C1 segment of cervical spinal cord (tissue), 14 donors: Measurements from ENCODE around the gene PGAP1.

Source experiments
- DNase-seq, 14 donors: peaks; one replicate each; lab custom pipeline; 2025; lab: John Stamatoyannopoulos, UW

PGAP1 gene

GRCh38 chr2:196926562-196927375 lies at the start of gene PGAP1:
Gene PGAP1 (minus strand): TSS chr2:196926707. CDS start chr2:196926616, 91 bp downstream.
- DNase-seq, result peak; percentile 40 to 98 (median 89)

- no peak for DNase-seq
Measured at GRCh38 chr2:196974970-196975369, 48.5 kb upstream of the PGAP1 start.

- no peak for DNase-seq
Measured at GRCh38 chr2:196971574-196972279, 45.2 kb upstream of the PGAP1 start.

GRCh38 chr2:196970099-196970498 lies 43.6 kb upstream of the PGAP1 start:
- no peak for DNase-seq

GRCh38 chr2:196968516-196968915 lies 42.0 kb upstream of the PGAP1 start:
- DNase-seq, result no peak

- DNase-seq, result no peak
Measured at GRCh38 chr2:196967775-196968174, 41.3 kb upstream of the PGAP1 start.

GRCh38 chr2:196967116-196967515 lies 40.6 kb upstream of the PGAP1 start:
- no peak for DNase-seq

- DNase-seq, result no peak
Measured at GRCh38 chr2:196966061-196966460, 39.6 kb upstream of the PGAP1 start.

GRCh38 chr2:196965651-196966050 lies 39.1 kb upstream of the PGAP1 start:
- DNase-seq, result no peak

- DNase-seq, result no peak
Measured at GRCh38 chr2:196963961-196964360, 37.5 kb upstream of the PGAP1 start.

- no peak for DNase-seq
Measured at GRCh38 chr2:196963043-196963442, 36.5 kb upstream of the PGAP1 start.

GRCh38 chr2:196962325-196962724 lies 35.8 kb upstream of the PGAP1 start:
- no peak for DNase-seq

GRCh38 chr2:196961889-196962288 lies 35.4 kb upstream of the PGAP1 start:
- DNase-seq, result no peak

GRCh38 chr2:196959734-196960338 lies 33.3 kb upstream of the PGAP1 start:
- DNase-seq, result no peak

- no peak for DNase-seq
Measured at GRCh38 chr2:196959281-196959680, 32.8 kb upstream of the PGAP1 start.

GRCh38 chr2:196957881-196958525 lies 31.5 kb upstream of the PGAP1 start:
- DNase-seq, result no peak

GRCh38 chr2:196957442-196957841 lies 30.9 kb upstream of the PGAP1 start:
- DNase-seq, result no peak

- DNase-seq, result no peak
Measured at GRCh38 chr2:196956069-196956468, 29.6 kb upstream of the PGAP1 start.

GRCh38 chr2:196955036-196955435 lies 28.5 kb upstream of the PGAP1 start:
- no peak for DNase-seq

GRCh38 chr2:196954001-196954400 lies 27.5 kb upstream of the PGAP1 start:
- DNase-seq, result no peak

- DNase-seq, result no peak
Measured at GRCh38 chr2:196952936-196953335, 26.4 kb upstream of the PGAP1 start.

GRCh38 chr2:196951973-196952372 lies 25.5 kb upstream of the PGAP1 start:
- no peak for DNase-seq
